ENCODE results near the gene NTPCR.
A peak's percentile ranks its signal among the peaks of the same experiment; 100 is the strongest.

NTPCR gene

DNA sequence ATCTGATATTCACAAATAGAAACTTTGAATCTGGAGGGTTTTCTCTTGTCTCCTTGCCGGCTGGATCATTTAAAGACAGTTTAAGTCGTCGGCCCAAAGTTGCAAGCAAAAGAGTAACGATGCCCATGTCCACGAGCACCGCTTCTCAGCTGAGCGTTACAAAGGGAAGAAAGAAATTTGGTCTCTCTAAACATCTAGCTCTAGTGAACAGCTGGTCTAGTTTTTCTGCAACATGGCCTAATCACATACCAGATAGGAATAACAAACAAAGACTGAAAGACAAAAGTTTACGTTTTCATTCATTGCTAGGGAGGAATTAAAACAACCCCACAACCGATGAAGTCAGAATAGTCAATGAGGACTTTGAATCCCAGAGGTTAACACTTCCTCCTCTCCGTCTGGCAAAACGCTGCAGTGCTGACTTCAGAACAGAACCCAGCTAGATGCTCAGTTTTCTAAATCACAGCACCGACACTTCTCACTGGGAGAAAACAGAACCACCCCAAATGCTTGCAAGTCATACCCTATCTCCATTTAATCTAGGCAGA lies 69.4 kb downstream of the NTPCR start:
- DNase-seq, result no peak

DNA sequence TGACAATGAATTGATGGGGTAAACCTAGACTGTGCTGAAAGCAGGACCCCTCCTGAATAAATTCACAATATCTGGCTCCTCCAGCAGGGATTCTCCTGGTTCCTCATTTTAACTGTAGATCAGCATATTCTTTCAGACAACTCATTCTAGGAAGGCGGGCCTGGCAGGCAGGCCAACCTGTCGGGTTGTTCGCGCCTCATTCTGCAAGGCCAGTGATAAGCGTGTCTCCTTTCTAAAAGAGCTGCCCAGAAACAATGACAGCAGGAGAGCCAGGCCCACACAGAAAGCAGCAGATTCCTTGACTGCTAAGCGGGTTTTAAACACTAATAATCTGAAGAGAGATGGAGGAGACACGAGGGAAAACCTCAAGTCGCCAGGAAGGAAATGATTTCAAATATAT lies 70.0 kb downstream of the NTPCR start:
- DNase-seq, result peak; percentile 23

DNA sequence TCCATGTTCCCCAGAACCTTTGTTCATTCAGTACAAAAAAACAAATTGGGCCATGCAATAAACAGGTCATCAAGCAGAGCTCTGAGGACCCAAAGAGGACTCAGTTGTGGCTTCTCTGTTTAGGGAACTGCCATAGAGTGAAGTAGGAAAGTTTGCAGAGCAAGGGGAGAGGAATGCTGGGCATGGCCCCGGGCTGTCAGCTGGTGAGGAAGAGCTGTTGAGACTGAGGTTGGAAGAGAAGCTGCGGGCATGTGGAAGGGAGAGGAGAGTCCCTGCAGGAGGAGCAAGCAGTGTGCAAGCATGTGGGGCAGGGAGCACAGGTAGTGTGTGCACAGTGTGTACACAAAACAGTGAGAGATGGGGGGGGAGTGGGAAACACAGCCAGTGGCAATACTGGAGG lies 71.8 kb downstream of the NTPCR start:
- no peak for DNase-seq

DNA sequence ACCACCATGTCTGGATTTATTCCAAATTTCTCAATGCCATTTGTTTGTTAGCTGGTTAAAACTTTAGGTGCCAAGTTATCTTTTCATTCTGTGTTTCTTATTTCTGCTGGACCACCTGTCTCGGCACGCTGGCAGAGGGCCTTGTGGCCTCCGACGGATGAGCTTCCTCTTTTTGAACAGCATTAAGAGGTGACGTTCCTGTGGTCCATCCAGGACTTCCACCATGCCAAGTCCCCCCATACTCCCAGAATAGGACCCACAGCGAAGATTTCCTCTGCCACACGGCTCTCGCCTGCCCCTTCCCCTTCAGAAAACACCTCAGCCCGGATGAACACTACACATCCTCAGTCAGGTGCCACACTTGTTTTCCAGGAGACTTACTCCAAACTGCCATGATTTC lies 73.8 kb downstream of the NTPCR start:
- DNase-seq, result no peak

DNA sequence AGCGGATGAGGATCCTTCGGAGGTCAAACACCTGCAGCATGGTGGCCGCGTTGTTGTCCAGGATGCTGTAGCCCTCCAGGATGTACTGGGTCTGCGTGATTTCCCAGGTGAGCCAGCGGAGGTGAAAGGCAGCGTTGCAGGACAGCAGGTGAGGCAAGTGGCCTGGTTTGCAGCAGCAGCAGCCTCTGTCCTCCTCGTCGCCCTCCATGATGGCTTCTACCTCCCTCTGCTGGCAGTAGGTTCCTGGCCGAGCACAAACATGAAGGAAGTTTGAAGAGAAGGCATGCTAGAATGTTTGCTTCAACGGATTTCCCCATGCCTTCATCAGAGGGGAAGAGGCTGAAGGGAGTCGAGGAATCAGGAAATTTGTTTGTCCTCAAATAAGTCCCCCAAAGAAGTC lies 74.7 kb downstream of the NTPCR start:
- peak; percentile 23 for DNase-seq

DNA sequence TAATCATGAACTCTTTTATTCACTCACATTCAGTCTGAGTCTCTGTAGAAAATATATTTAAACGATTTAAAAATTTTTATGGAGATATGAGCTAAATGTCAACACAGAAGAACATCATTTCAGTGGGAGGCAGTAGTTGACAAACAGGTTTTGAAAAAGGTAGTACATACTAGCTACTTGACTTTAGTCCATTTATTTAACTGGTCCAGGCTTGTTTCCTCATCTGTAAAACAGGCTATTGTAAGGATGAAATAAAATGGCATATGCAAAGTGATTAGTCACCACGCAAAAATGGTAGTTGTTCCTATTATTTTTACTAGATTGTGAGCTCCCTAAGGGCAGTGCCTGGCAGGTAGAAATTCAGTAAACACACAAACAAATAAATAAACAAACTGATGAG lies 75.2 kb downstream of the NTPCR start:
- no peak for DNase-seq

DNA sequence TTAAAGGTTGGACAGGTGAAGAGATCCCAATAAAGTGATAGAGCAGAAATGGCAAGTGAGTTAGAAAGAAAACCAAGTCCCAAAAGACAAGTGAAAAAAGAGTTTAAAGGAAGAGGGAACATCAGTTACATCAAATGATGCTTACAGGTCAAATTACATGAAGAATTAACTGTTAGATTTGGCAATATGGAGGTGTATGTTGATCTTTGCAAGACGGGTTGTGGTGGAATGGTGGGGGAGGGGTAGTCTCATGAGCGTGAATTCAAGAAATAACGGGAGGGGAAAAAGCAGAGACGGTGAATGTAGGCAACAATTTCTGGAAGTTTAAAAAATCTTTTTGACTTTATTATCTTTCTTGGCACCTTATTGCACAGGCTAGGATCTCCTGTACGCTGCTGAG lies 76.6 kb downstream of the NTPCR start:
- DNase-seq, result no peak

DNA sequence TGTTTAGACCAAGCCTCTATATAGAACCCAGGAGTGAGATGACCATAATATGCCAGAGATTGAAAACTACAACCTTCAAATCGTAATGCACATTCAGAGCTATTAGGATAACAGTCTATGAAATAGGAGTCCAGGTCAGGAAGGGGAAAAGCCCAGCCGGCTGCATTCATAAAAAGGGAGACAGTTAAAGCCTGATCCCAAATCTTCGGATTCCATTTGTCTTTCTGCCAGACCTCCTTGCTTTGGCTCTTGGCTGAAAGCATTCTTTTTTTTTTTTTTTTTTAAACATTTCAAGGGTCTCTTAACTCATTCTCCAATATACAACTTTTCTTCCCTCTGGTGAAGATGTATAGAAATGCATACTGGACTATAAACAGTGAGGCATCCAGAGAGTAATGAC lies 81.1 kb downstream of the NTPCR start:
- no peak for DNase-seq

DNA sequence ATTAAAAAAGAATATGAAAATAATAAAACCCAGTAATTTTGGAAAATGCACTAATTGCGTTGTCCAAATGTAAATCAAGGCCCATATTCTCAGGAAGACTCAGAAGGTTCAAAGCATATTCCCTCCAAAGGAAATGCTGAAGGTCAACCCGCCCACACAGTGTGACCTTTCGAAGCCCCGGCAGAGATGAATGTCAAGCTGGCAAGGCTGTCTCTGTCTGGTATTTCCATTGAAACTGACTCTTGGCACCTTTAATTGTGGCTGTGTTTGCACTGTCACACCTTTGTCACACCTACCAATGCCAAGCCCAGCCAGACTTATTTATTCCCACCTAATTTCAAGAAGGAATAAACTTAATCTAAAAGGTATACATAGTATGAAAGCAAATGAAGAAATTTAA lies 82.5 kb downstream of the NTPCR start:
- DNase-seq, result no peak

DNA sequence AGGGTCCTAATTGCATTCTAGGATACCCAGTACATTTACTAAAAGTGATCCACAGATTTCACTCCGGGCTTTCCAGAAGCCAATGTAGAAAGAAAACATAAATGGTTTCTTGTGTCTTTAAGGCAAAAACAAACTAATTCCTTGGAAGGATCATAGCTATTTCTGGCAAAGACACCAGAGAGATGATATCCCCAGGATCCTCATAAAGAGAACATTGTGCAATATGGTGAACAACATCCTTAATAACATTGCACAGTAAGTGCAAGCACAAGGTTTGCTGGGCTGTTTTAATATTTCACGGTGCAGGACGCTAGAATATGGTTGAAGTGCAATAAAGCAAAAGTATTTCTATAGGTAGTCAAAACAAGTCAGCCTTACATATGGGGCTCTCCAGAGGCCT lies 83.0 kb downstream of the NTPCR start:
- no peak for DNase-seq
